Omental fat pad (tissue), 4 donors: ENCODE results near the gene APOBEC3H. TPM values are rescaled to one million over a fixed set of nuclear protein-coding genes. Genes with fewer than 3 reads are reported as not detected.

Source experiments
- ATAC-seq: fragments of 150-250 bp; one replicate; pipeline ENCODE4 v1.9.1; 2016; ENCODE audit warnings: mild to moderate bottlenecking, moderate library complexity; ENCODE audit not compliant: low FRiP score
- DNase-seq: peaks from one replicate; pipeline ENCODE4 v3.0.0-alpha.2; 2019; ENCODE audit warnings: low spot score
- CTCF ChIP-seq, 3 donors: fragments of 450-650 bp; IDR thresholded peaks; one replicate each; pipeline ENCODE4 v1.5.1; 2016 to 2017; ENCODE audit warnings: antibody characterized with exemption in 3 of 3, mild to moderate bottlenecking in 3 of 3, moderate library complexity in 2 of 3
- total RNA-seq, 4 donors: library from RNA; depleted of rRNA; stranded (reverse); fragments of >200 nt; gene quantifications; one replicate each; pipeline ENCODE4 v1.1.0, GENCODE V29; 2016

Gene APOBEC3H
- total RNA-seq, 4 donors from 2014 or later, result 0.63 to 0.95 TPM; not detected in 2

GRCh38 chr22:39129746-39130145 lies 32.7 kb downstream of the APOBEC3H start:
- DNase-seq, result no peak
- no peak for ATAC-seq
- no peak for TF ChIP-seq CTCF (IDR thresholded peaks at IDR 0.05)

GRCh38 chr22:39130152-39130704 lies 33.2 kb downstream of the APOBEC3H start:
- no peak for TF ChIP-seq CTCF (IDR thresholded peaks at IDR 0.05)
- ATAC-seq, result no peak
- DNase-seq, result no peak

GRCh38 chr22:39130892-39131855 lies 34.1 kb downstream of the APOBEC3H start:
- ATAC-seq, result no peak
- no peak for TF ChIP-seq CTCF (IDR thresholded peaks at IDR 0.05)
- DNase-seq, result no peak

GRCh38 chr22:39132281-39132680 lies 35.2 kb downstream of the APOBEC3H start:
- no peak for DNase-seq

GRCh38 chr22:39132871-39133524 lies 36.0 kb downstream of the APOBEC3H start:
- ATAC-seq (no peak), DNase-seq (no peak)
- TF ChIP-seq CTCF (IDR thresholded peaks at IDR 0.05), result no peak

More at GRCh38 chr22:39132281-39132680, 35.2 kb downstream of the APOBEC3H start:
- no peak for TF ChIP-seq CTCF (IDR thresholded peaks at IDR 0.05)
- no peak for ATAC-seq

- no peak for TF ChIP-seq CTCF (IDR thresholded peaks at IDR 0.05)
- DNase-seq, result no peak
- no peak for ATAC-seq
Observed at GRCh38 chr22:39133871-39134270, 36.8 kb downstream of the APOBEC3H start.
